T-helper 1 cell treated with Interleukin-12 subunit alpha and Interleukin-12 subunit beta and Interleukin-4 antibody, amounts not matched to agents 30 μg/mL and 1 μg/mL, for 36 hours (primary cell): ENCODE measurements around the gene HYAL2.

ENCODE experiments used
- H3K27ac Mint-ChIP-seq: one replicate; pipeline ENCODE4 v1.8.0; 2021; ENCODE audit warnings: mild to moderate bottlenecking, mixed read lengths
- H3K27me3 Mint-ChIP-seq: one replicate; pipeline ENCODE4 v1.8.0; 2021; ENCODE audit warnings: low read depth, mixed read lengths
- H3K36me3 Mint-ChIP-seq: one replicate; pipeline ENCODE4 v1.8.0; 2021; ENCODE audit warnings: low read depth, mixed read lengths
- H3K4me1 Mint-ChIP-seq: one replicate; pipeline ENCODE4 v1.8.0; 2021; ENCODE audit warnings: low read depth, mixed read lengths
- H3K4me3 Mint-ChIP-seq: one replicate; pipeline ENCODE4 v1.8.0; 2021; ENCODE audit warnings: mild to moderate bottlenecking, moderate library complexity, mixed read lengths
- H3K9me3 Mint-ChIP-seq: one replicate; pipeline ENCODE4 v1.8.0; 2021; ENCODE audit warnings: mixed read lengths

The HYAL2 gene

GRCh38 chr3:50270422-50271224 lies 51.9 kb downstream of the HYAL2 start:
- Mint-ChIP-seq H3K27me3 (peaks cover 35% of the 10 kb centered on the region), H3K27ac (no peak overlapping the region), H3K36me3 (no peaks in the 10 kb centered on the region), H3K4me3 (no peak overlapping the region), H3K9me3 (no peaks in the 10 kb centered on the region), H3K4me1 (peaks cover 17% of the 10 kb centered on the region)

GRCh38 chr3:50269977-50270413 lies 52.5 kb downstream of the HYAL2 start:
- Mint-ChIP-seq H3K4me3 (no peak overlapping the region), H3K27ac (no peak overlapping the region), H3K36me3 (no peaks in the 10 kb centered on the region), H3K27me3 (peaks cover 28% of the 10 kb centered on the region), H3K9me3 (no peaks in the 10 kb centered on the region), H3K4me1 (peaks cover 15% of the 10 kb centered on the region)

- no peak overlapping the region for H3K27ac Mint-ChIP-seq
Measured at GRCh38 chr3:50269460-50269859, 53.1 kb downstream of the HYAL2 start.

GRCh38 chr3:50268703-50269451 lies 53.7 kb downstream of the HYAL2 start, which contains the start of gene SEMA3B:
Gene SEMA3B, plus strand, starts transcription at chr3:50269147. Its CDS starts 94 bp downstream, at chr3:50269241.
- Mint-ChIP-seq H3K36me3 (no peaks in the 10 kb centered on the region), H3K27ac (no peak within 1 kb of the TSS), H3K9me3 (no peaks in the 10 kb centered on the region), H3K4me1 (peaks cover 9% of the 10 kb centered on the region), H3K4me3 (no peak within 1 kb of the TSS), H3K27me3 (peaks cover 18% of the 10 kb centered on the region)

More at GRCh38 chr3:50269460-50269859, 53.1 kb downstream of the HYAL2 start:
- H3K4me3 Mint-ChIP-seq, result no peak overlapping the region
- H3K9me3 Mint-ChIP-seq, result no peaks in the 10 kb centered on the region
- H3K4me1 Mint-ChIP-seq, result peaks cover 13% of the 10 kb centered on the region
- no peaks in the 10 kb centered on the region for H3K36me3 Mint-ChIP-seq
- peaks cover 23% of the 10 kb centered on the region for H3K27me3 Mint-ChIP-seq

- no peaks in the 10 kb centered on the region for H3K36me3 Mint-ChIP-seq
- no peak overlapping the region for H3K27ac Mint-ChIP-seq
- H3K9me3 Mint-ChIP-seq, result no peaks in the 10 kb centered on the region
- H3K4me1 Mint-ChIP-seq, result peaks cover 9% of the 10 kb centered on the region
- no peak overlapping the region for H3K4me3 Mint-ChIP-seq
- H3K27me3 Mint-ChIP-seq, result peaks cover 18% of the 10 kb centered on the region
Measured at GRCh38 chr3:50268276-50268675, 54.3 kb downstream of the HYAL2 start.
